Activated T-helper 17 cell treated with anti-CD3 and anti-CD28 coated beads, Interleukin-2, amount 50 U/mL, for 72 hours (primary cell): ENCODE data around the gene APLF. TPM values are rescaled to one million over a fixed set of nuclear protein-coding genes. Genes with fewer than 3 reads are reported as not detected.
"Not testable (repeated sequence)": the region's sequence is repeated elsewhere in the genome, so short reads cannot be mapped to it uniquely, and the experiment has no call there.

Experiments
- ATAC-seq: fragments of 150-1000 bp; cut with Tn5 transposase; replicated peaks from 2 replicates; pipeline ENCODE4 v1.10.0; 2021; ENCODE audit warnings: mild to moderate bottlenecking, moderate library complexity
- H3K27ac Mint-ChIP-seq: one replicate; pipeline ENCODE4 v1.8.0; 2022; ENCODE audit warnings: mixed read lengths
- H3K27me3 Mint-ChIP-seq: one replicate; pipeline ENCODE4 v1.8.0; 2022; ENCODE audit warnings: mixed read lengths
- H3K36me3 Mint-ChIP-seq: one replicate; pipeline ENCODE4 v1.8.0; 2022; ENCODE audit warnings: low read depth, mild to moderate bottlenecking, mixed read lengths
- H3K4me1 Mint-ChIP-seq: one replicate; pipeline ENCODE4 v1.8.0; 2022; ENCODE audit warnings: mixed read lengths
- H3K4me3 Mint-ChIP-seq: one replicate; pipeline ENCODE4 v1.8.0; 2022; ENCODE audit warnings: mild to moderate bottlenecking, mixed read lengths
- H3K9me3 Mint-ChIP-seq: one replicate; pipeline ENCODE4 v1.8.0; 2022; ENCODE audit warnings: mixed read lengths
- total RNA-seq, 2 donors: library from RNA; stranded (reverse); gene quantifications; one replicate each; pipeline ENCODE4 v1.2.3, GENCODE V29; 2022

The APLF gene
- total RNA-seq, 2 donors from 2014 or later, result 1.4 to 3.5 TPM

DNA sequence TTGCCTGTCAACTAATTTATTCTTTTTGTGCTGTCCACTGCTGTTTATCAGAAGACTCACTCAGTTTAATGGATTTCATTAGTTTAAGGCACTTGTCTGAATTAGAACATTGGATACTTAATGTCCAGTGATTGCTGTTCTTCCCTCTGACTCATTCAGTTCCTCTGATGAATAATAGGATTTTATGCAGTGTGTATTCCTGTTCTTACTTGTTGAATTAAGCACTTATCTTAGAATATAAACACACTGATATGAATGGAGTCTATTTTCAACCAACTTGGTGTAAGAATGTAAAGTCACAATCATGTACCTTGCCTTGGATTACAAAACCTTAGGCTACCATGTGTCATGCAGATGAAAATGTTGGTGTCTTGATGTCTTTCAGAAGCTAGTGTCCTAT is 89.0 kb downstream of the APLF start:
- H3K27ac Mint-ChIP-seq, result no peak overlapping the region
- H3K27me3 Mint-ChIP-seq, result no peaks in the 10 kb centered on the region

DNA sequence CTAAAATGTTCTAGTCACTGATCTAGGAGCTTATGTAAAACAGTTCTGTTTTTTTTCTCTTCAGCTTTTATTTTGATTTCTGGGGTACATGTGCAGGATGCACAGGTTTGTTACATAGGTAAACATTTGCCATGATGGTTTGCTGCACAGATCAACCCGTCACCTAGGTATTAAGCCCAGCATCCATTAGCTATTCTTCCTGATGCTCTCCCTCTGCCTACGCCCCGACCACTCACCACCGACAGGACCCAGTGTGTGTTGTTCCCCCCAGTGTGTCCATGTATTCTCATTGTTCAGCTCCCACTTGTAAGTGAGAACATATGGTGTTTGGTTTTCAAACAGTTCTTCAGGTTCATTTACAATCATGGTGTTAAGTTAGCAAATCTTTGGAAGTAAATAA is 91.2 kb downstream of the APLF start:
- Mint-ChIP-seq H3K27me3 (no peaks in the 10 kb centered on the region), H3K4me1 (no peaks in the 10 kb centered on the region), H3K9me3 (no peaks in the 10 kb centered on the region), H3K27ac (no peak overlapping the region), H3K4me3 (no peak overlapping the region), H3K36me3 (no peaks in the 10 kb centered on the region)
- ATAC-seq, result no peak

More for the DNA sequence above, 89.0 kb downstream of the APLF start:
- no peak overlapping the region for H3K4me3 Mint-ChIP-seq
- no peaks in the 10 kb centered on the region for H3K36me3 Mint-ChIP-seq
- no peak for ATAC-seq
- no peaks in the 10 kb centered on the region for H3K4me1 Mint-ChIP-seq
- H3K9me3 Mint-ChIP-seq, result no peaks in the 10 kb centered on the region

DNA sequence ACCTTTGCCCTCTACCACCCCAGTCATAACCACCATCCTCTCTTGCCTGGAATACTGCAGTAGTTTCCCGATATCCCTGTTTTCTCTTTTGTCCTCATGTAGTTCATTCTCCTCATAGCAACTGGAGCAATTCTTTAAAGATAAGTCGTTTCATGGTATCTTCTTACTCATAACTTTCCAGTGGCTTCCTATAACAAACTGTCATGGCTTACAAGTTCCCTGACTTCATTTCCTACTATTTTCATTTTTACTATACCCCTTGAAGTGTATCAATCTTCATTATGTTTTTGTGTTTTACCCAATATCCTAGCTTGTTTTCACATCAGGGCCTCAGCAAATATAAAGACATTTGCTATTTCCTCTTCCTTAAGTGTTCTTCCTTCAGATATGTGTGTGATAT is 92.3 kb downstream of the APLF start:
- no peak overlapping the region for H3K27ac Mint-ChIP-seq
- no peaks in the 10 kb centered on the region for H3K4me1 Mint-ChIP-seq
- H3K27me3 Mint-ChIP-seq, result no peaks in the 10 kb centered on the region
- no peak overlapping the region for H3K4me3 Mint-ChIP-seq
- ATAC-seq, result no peak
- no peaks in the 10 kb centered on the region for H3K36me3 Mint-ChIP-seq
- H3K9me3 Mint-ChIP-seq, result no peaks in the 10 kb centered on the region

DNA sequence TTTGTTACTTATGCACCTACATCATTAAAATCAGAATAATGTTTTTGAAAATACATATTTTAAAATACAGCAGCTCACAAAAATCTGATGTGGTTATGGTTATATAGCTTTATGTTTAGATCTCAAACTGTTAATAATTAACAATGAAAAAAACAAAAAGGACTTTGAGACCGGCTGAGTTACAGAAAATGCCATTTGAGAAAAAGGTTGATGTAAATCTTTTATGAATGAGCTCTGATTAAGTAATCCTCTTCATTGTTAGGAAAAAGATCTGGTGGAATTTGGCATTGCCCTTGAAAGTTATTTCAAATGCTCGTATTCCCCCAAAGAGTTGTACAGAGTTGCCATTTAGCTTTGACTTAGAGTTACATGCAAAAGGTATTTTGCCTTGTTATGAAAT is 93.2 kb downstream of the APLF start:
- Mint-ChIP-seq H3K4me1 (no peaks in the 10 kb centered on the region), H3K27me3 (no peaks in the 10 kb centered on the region), H3K36me3 (no peaks in the 10 kb centered on the region), H3K4me3 (no peak overlapping the region), H3K27ac (no peak overlapping the region), H3K9me3 (no peaks in the 10 kb centered on the region)
- ATAC-seq, result no peak

DNA sequence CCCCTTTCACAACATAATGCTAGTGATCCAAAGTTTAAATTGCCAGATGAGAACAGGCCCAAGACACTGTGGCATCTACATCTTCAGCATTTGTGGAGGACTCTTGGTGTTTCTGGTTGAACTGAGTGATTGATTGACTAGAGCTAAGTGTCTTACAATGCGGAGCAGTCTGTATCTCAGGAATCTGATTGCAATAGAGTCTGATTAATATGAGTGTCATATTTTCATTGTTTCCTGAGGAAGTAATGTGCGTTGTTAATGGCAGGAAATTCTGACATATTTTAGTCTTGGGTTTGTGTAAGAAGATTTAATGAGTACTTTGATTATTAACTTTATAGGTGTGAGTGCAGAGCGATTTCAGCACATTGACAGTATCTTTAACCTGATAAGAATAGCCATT is 94.0 kb downstream of the APLF start:
- Mint-ChIP-seq H3K9me3 (no peaks in the 10 kb centered on the region), H3K4me1 (no peaks in the 10 kb centered on the region), H3K4me3 (no peak overlapping the region), H3K36me3 (no peaks in the 10 kb centered on the region), H3K27me3 (no peaks in the 10 kb centered on the region), H3K27ac (no peak overlapping the region)
- no peak for ATAC-seq

DNA sequence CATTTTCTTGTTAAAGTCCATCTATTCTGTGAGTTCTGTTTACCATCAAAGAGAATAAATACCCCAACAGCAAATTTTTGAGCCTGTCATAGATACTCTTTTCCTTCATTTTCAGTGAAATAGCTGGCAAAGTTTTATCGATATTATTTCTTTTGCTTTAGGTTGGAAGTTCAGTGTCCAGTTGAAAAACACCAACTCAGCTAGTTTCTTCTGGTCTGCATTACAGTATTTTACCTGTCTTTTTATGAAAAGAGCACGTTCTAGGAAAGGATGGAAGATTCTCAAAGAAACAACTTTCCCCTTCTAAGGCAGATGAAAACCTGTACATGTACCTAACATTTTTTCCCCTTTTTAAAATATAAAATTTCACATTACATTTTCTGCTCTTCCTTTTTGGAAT is 95.5 kb downstream of the APLF start:
- no peaks in the 10 kb centered on the region for H3K27me3 Mint-ChIP-seq
- ATAC-seq, result no peak
- no peaks in the 10 kb centered on the region for H3K9me3 Mint-ChIP-seq
- H3K36me3 Mint-ChIP-seq, result no peaks in the 10 kb centered on the region
- H3K27ac Mint-ChIP-seq, result no peak overlapping the region
- H3K4me3 Mint-ChIP-seq, result no peak overlapping the region
- H3K4me1 Mint-ChIP-seq, result no peaks in the 10 kb centered on the region

DNA sequence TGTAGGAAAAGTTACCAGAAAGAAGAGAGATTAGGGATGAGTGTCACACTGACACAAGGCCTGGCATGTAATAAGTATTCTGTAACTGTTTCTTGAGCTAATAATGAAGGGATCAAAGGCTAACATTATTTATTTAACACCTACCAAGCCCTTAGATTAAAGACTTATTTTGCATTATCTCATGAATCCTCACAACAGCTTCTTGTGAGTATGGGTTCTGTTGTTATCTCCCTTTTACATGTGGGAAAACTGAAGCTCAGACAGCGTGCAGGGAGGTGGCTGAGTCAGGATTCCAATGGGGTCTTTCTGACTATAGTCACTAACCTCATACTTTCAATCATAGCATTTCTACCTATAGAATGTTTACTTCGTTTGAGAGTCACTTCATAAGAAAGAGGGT is 97.0 kb downstream of the APLF start:
- Mint-ChIP-seq H3K27me3 (no peaks in the 10 kb centered on the region), H3K9me3 (no peaks in the 10 kb centered on the region), H3K36me3 (no peaks in the 10 kb centered on the region), H3K4me1 (no peaks in the 10 kb centered on the region), H3K4me3 (no peak overlapping the region), H3K27ac (no peak overlapping the region)
- no peak for ATAC-seq

DNA sequence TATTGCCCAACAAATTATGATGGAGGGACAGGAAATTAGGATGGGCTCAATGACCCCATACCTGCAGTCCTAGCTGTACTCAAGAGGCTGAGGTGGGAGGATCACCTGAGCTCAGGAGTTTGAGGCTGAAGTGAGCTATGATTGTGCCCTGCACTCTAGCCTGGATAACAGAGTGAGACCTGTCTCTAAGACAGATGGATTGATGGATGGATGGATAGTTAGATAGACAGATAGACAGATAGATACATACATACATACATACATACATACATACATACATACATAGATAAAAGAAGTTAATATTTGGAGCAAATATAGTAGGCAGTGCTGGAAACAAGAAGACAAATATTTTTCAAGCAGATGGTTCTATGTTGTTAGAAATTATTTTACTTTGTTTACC is 97.9 kb downstream of the APLF start:
- Mint-ChIP-seq H3K4me3 (no peak overlapping the region), H3K9me3 (no peaks in the 10 kb centered on the region), H3K27me3 (no peaks in the 10 kb centered on the region), H3K4me1 (no peaks in the 10 kb centered on the region), H3K36me3 (no peaks in the 10 kb centered on the region), H3K27ac (no peak overlapping the region)
- ATAC-seq, result no peak

DNA sequence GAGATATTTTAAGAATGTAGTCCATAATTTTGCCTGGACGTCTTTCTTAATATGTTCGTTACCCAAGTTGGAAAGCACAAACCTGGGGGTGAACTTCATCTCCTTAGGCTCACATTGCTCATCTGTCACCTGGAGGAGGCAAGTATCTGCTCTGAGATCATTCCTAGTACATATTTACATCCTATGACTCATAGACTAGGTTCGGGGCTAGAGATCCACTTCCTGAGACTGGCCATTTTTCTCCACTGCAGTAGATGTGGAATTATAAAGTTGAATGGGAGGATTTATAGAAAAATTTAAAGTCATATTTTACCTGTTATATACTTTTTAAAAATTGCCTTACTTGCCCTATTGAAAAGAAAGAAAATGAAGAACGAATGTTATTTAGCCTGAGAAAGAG is 98.5 kb downstream of the APLF start:
- peak; percentile 47 for ATAC-seq
- H3K27me3 Mint-ChIP-seq, result no peaks in the 10 kb centered on the region
- no peaks in the 10 kb centered on the region for H3K4me1 Mint-ChIP-seq
- H3K4me3 Mint-ChIP-seq, result no peak overlapping the region
- no peaks in the 10 kb centered on the region for H3K36me3 Mint-ChIP-seq
- no peaks in the 10 kb centered on the region for H3K9me3 Mint-ChIP-seq
- H3K27ac Mint-ChIP-seq, result no peak overlapping the region

DNA sequence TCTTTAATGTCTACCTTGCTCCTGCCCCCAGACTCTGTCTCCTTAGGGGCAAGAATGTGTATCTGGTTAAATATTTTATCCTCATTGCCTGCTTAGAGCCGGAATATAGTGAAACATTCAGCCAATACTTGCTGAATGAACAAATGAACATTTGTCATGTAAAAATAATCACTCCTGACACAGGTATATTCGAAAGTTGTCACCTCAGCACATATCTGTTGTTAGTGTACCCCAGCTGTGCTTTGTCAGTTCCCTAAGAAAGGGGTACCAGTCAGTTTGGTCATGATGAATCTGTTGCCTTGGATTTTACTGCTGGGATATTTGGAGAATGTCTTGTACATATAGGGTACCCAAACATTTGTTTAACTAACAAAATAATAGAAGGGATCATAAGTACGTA is 99.0 kb downstream of the APLF start:
- Mint-ChIP-seq H3K4me1 (no peaks in the 10 kb centered on the region), H3K27me3 (no peaks in the 10 kb centered on the region), H3K36me3 (no peaks in the 10 kb centered on the region), H3K9me3 (no peaks in the 10 kb centered on the region), H3K4me3 (no peak overlapping the region), H3K27ac (no peak overlapping the region)
- no peak for ATAC-seq

DNA sequence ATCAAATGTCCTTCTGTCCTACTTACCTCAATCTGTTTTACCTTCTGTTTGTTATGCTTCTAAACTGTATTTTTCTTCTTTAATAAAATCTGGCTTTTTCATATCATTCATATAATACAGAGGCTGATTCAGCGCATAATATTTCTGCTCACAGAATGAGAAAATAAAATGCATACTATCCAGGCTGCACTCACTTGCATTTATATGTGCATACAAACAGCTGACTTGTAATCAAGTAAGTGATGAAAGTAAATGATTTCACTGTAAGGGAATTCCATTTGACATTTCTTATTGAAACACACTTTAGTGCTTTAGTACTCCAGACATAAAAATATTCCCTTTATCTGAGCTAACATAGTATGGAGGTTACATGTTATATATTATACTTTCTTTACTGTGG is 100.7 kb downstream of the APLF start:
- Mint-ChIP-seq H3K4me3 (no peak overlapping the region), H3K27me3 (no peaks in the 10 kb centered on the region), H3K4me1 (no peaks in the 10 kb centered on the region), H3K9me3 (no peaks in the 10 kb centered on the region), H3K36me3 (no peaks in the 10 kb centered on the region), H3K27ac (no peak overlapping the region)
- ATAC-seq, result no peak

DNA sequence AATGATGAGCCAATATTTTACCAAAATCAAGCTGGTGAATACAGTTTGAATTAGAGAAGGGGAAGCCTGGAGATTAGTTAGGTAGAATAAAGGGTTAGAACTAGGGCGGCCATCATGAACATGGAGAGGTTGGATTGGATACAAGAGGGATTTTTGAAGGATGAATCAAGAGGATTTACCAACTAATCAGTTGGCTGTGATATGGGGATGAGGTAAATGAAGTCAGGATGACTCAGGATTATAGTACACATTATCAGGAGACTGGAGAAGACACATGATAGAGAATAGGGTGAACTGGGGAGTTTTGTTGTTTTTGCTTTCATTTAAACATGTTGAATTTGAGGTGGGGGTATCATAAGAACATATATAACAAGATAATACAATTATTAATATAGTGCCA is 102.2 kb downstream of the APLF start:
- H3K27ac Mint-ChIP-seq, result no peak overlapping the region
- no peak for ATAC-seq

DNA sequence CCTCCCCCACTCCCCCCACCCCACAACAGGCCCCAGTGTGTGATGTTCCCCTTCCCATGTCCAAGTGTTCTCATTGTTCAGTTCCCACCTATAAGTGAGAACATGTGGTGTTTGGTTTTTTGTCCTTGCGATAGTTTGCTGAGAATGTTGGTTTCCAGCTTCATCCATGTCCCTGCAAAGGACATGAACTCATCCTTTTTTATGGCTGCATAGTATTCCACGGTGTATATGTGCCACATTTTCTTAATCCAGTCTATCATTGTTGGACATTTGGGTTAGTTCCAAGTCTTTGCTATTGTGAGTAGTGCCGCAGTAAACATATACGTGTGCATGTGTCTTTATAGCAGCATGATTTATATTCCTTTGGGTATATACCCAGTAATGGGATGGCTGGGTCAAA is 103.0 kb downstream of the APLF start:
- not testable (repeated sequence) for H3K27ac Mint-ChIP-seq, H3K27me3 Mint-ChIP-seq, ATAC-seq, H3K9me3 Mint-ChIP-seq, H3K4me1 Mint-ChIP-seq, H3K4me3 Mint-ChIP-seq, H3K36me3 Mint-ChIP-seq

More for the DNA sequence above, 102.2 kb downstream of the APLF start:
- no peaks in the 10 kb centered on the region for H3K4me1 Mint-ChIP-seq
- H3K9me3 Mint-ChIP-seq, result no peaks in the 10 kb centered on the region
- no peaks in the 10 kb centered on the region for H3K36me3 Mint-ChIP-seq
- H3K27me3 Mint-ChIP-seq, result no peaks in the 10 kb centered on the region
- no peak overlapping the region for H3K4me3 Mint-ChIP-seq

DNA sequence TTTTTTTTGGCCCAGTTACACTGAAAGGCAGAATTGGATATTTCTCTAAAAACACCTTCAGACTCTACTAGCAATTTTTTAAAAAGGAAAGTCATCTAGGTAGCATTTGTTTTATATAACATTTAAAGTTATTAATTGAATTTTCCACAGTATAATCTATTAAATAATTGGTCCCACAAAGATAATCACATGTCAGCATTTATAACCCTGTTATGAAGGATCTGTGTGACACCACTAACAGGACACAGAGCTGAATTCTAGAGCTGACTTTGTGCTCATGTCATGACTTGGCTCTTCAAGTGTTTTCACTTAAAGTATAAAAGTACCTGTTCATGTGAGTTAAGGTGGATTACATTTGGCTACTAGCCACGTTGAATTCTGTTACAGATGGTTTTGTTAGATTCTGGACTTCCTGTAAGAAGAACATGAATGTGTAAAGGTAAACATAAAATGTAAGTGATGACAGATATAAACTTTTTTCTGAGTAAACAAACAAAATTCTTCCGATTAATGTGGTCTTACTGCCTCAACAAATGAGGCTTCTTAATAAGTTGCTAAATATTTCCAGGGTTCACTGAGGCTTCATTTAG is 106.9 kb downstream of the APLF start:
- H3K27ac Mint-ChIP-seq, result no peak overlapping the region
- H3K9me3 Mint-ChIP-seq, result no peaks in the 10 kb centered on the region
- no peaks in the 10 kb centered on the region for H3K27me3 Mint-ChIP-seq
- H3K4me3 Mint-ChIP-seq, result no peak overlapping the region
- H3K36me3 Mint-ChIP-seq, result peaks cover 8% of the 10 kb centered on the region
- ATAC-seq, result no peak
- no peaks in the 10 kb centered on the region for H3K4me1 Mint-ChIP-seq

DNA sequence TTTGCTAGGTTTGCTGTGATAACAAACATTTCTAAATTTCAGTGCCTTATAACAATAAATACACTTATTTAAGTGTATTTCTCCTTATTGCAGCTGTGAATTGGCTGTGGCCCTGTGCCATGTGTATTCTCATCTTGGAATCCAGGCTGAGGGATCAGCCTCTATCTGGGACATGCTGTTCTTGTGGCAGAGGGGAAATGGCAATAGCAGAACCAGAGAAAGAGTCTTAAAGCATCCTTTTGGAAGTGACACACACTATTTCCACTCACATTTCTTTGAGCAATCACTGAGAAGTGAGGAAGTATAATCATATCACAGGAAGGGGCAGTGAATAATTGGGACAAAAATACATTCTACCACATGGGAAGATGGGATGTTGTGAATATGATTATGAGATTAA is 109.8 kb downstream of the APLF start:
- H3K27me3 Mint-ChIP-seq, result no peaks in the 10 kb centered on the region

DNA sequence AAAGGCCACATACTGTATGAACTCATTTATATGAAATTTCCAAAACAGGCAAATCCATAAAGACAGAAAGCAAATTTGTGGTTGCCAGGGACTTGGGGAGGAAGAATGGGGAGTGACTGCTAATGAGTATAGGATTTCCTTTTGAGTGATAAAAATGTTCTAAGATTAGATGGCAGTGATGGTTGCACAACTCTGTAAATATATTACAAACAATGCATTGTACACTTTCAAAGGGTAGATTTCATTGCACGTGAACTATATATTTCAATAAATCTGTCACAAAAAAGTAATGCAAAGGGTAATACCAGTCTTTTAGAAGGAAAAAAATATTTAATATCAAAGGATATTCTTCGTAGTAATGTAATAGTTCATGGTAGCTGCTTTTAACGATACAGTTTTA is 112.3 kb downstream of the APLF start:
- Mint-ChIP-seq H3K27me3 (no peaks in the 10 kb centered on the region), H3K9me3 (no peaks in the 10 kb centered on the region), H3K27ac (no peak overlapping the region), H3K4me3 (no peak overlapping the region), H3K4me1 (no peaks in the 10 kb centered on the region), H3K36me3 (peaks cover 13% of the 10 kb centered on the region)
- ATAC-seq, result no peak

More for the DNA sequence above, 109.8 kb downstream of the APLF start:
- Mint-ChIP-seq H3K27ac (no peak overlapping the region), H3K4me3 (no peak overlapping the region), H3K4me1 (no peaks in the 10 kb centered on the region), H3K36me3 (peaks cover 13% of the 10 kb centered on the region), H3K9me3 (no peaks in the 10 kb centered on the region)
- no peak for ATAC-seq
